Stimulated activated CD8-positive, alpha-beta memory T cell treated with anti-CD3 and anti-CD28 coated beads, Interleukin-7, amount 100 ng/mL, for 48 hours (primary cell): Measurements from ENCODE around the gene YEATS2.

Source experiments
- DNase-seq, 2 donors: peaks; one replicate each; pipeline ENCODE4 v3.0.0-alpha.2; 2020; ENCODE audit warnings: low read depth in 1 of 2; ENCODE audit errors: extremely low read depth in 1 of 2

YEATS2 gene

DNA sequence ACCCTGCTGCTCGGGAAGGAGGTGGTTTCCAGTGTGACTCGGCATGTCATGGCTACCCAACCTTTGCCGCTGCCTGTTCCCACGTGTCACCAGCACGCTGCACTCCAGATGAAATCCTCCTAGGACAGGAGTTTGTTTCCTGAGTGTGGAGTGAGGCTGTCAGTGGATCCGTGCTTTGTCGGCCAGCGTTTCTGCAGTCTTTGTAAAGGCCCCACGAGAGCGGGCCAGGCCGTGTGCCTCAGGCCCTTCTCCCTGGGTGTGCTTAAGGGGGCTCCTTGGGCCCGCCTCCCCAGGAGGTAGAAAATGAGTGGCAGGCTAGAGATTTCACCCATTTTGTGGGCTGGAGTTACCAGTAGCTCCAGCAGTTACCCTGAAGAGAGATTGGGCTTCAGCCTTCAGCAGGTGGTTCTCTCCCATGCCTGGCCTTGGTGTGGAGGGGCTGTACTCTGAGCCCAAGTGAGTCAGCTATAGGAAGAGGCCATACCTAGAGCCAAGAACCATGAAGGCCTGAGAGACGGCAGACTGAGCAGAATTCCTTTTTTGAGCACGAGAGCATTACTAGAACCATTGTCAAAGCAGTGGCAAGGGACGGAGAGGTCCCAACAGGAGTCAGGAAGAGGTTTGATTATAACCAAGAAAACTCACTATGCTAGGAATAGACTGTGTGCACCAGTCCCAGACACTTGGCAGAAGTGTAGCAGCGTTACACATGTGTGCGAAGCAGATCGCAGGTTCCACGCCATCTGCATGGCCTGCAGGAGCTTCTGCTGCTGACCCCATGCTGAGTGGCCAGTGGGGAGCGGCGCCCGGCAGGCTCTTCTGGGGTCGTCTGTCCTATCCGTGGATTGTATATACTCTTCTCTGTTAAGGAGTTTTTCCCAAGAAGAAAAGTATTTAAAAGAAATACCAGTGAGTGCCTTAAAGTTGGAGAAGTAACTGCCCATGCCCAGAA is 113.3 kb downstream of the YEATS2 start:
- DNase-seq: no peak

GRCh38 chr3:183811638-183812037 is 114.0 kb downstream of the YEATS2 start:
- no peak for DNase-seq

DNA sequence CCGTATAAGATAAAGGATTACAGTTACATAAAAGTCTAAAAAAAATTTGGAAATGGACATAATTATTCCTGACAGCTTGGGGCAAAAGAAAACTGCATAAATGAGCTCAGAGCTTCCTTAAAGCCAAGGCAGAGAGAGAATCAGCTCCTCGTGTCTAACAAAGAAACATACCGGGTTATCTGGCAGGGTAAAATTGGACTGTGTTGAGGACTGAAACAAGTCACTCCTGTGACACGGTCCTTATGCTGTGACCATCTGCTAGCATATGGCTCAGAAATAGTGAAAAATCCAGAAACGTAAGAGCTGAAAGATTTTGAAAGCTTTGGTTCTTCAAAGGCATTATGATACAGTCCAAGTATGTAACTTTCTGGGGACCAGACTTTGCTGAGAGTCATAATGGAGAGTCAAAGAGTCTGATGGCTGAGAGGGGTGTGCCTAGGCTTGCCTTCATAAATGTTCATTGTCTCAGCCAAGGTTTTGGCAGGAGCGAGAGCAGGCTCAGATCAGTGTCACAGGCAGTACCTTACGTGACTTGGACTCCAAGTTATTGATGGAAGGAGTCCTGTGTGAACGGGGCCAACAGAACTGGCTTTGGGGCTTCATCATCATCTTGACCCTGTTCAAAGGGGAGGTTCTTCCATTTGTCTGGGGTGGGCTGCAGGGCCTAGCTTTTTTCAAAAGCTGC is 115.3 kb downstream of the YEATS2 start:
- no peak for DNase-seq

- DNase-seq: no peak
These were observed 116.6 kb downstream of the YEATS2 start for GRCh38 chr3:183814240-183814639.

- DNase-seq: no peak
These were observed 118.0 kb downstream of the YEATS2 start for GRCh38 chr3:183815563-183815940.

GRCh38 chr3:183815951-183816475 is 118.4 kb downstream of the YEATS2 start:
- no peak for DNase-seq

DNA sequence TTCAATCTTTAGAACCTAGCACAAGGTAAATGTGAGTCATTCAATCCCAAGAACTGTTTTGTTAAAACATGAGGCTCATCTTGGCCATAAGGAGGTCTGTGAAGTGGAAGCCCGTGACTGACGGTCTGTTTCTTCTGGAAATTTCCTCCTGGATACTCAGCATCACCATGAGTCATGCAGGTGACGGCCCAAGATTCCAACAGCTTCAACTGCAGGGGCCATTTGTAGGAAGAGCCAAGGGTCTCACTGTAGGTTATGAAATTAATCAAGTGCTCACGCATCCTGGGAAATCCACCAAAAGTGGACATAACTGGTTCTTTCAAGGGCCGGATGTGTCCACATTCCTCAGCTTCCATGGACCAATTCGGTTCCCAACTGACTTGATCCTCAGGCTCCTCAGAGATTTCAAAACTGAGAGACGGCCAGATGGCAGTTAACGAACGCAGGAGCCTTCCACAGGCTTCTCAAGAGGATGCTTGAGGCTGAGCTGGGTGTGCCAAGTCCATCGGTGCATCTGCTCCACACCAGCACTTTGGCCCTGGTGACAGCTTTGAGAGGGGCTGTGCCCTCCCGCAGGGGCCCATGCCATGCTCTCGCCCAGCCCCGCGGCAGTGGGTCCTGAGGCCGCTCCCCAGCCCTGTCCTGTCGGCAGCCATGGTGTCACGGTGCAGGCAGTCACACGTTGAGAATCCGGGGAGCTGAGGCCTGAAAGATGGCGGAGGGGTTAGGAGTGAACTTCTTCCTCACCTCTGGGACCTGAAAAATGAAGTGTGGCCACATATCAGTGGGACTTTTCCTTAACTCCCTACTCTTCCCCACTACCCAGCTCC is 119.3 kb downstream of the YEATS2 start:
- DNase-seq: no peak

DNA sequence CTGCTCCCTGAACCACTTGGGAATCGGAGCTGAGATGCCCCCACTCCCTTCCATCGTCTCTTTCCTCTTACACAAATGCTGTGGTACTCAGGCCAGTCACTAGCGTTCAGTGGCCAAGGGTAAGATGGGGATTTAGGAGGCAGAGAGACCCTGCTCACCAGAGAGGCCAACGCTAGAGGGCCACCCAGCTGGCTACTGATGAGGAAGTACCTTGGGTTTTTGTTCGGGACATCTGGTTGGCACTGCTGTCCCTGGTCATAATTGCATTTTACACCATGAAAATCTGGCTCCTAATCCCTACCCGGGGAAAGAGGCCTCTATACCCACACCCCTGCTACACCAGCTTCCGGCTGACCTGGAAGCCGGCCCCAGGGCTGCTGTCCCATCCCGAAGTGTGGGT is 120.0 kb downstream of the YEATS2 start:
- DNase-seq: no peak

GRCh38 chr3:183818041-183818620 is 120.5 kb downstream of the YEATS2 start:
- no peak for DNase-seq

GRCh38 chr3:183818706-183819624 is 121.4 kb downstream of the YEATS2 start:
- DNase-seq: no peak

GRCh38 chr3:183819831-183820230 is 122.2 kb downstream of the YEATS2 start:
- DNase-seq: no peak

- DNase-seq: no peak
These were observed 125.0 kb downstream of the YEATS2 start for GRCh38 chr3:183822631-183823030.

DNA sequence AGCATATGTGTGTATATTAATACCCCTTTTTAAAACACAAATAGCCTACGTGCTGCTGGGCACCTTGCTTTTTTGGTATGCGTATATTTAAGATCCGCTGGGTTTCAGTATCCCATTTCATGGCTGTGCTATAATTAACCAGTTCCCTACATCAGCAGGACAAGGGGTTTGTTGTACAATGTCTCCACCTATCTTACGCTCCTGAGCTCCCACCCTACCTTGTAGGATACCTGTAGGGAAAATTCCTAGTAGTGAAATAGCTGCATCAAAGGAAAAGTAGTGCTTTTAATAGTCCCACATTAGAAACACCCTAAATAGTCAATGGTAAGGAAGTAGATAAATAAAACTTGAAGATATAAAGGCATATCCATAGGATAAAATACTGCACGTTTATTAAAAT is 126.4 kb downstream of the YEATS2 start:
- DNase-seq: no peak

DNA sequence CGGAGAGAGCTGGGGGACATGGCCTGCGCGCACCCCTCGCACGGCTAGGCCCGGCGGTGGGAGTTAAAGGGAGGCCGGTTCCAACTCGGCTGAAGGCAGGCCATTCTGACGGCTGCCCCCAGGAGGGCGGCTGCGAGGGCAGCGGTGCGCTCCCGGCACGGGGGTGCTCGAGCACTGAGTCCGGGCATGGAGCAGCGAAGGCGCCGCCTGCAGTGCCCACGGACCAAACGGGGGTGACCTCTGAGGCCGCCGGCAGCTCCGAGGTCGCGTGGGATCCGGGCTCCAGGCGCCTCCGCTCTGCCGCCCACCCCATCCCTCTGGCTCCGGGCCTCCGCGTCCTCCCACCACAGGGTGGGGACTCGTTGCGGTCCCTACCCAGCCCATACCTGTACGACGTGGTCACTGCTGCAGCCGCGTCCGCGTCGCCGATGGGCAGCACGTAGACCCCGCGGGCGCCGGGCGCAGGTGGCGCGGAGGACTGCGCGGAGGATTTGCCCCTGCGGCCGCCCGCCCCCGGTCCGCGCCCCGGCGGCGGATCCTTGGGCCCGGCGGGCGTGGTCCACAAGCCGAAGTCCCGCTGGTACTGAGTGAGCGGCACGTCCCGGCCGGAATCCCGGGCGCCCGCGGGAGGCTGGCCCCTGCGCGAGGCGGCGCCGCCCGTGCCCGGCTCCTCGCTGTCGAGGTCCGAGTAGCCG is 127.3 kb downstream of the YEATS2 start:
- DNase-seq: no peak

- peak; percentile 23 for DNase-seq
These were observed 128.0 kb downstream of the YEATS2 start, which contains the start of gene MAP6D1 for GRCh38 chr3:183825456-183826161. Gene MAP6D1, minus strand, starts transcription at chr3:183825577. Its CDS starts 30 bp downstream, at chr3:183825547.

DNA sequence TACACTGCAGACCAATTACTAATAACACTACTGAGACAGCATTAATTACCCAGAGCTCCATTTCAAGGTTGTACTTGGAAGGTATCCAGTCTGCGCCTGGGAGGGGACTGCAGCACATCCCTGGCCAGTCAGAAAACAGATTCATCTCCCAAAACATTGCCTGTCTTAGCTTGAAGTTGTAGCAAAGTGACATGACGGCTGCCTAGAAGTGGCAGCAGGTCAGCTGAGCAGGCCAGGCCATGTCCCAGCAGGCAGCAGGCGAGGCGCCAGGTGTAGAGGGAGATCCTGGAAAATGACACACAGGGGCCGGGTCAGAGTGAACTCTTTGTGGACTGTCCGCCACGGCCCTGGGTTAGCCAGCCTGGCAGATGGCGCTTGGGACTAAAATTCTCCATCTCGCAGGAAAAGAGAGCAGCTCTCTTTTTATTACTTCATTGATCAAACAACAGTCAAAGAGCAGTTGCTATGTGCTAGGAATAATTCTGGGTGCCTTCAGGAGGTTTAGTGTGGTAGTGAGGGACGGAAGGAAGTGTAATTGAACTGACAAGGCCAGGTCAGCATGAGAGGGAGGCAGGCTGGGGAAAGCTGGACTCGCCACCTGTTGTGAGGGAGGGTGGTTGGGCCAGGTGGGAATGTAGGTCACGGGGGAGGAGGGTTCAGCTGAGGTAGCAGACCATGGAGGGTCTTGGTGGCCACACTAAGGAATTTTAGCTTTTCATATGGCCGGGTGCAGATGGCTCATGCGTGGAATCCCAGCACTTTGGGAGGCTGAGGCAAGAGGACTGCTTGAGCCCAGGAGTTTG is 129.1 kb downstream of the YEATS2 start:
- no peak for DNase-seq

GRCh38 chr3:183827809-183828537 is 130.4 kb downstream of the YEATS2 start:
- DNase-seq: no peak
